ENCODE data around the gene BABAM2. TPM values are rescaled to one million over a fixed set of nuclear protein-coding genes. Genes with fewer than 3 reads are reported as not detected.

The BABAM2 gene
- total and polyA plus RNA-seq, 2 of the 4 experiments (the other 2 are of a cell fraction): 20.9 to 23.1 TPM

GRCh38 chr2:28320009-28320365 lies 429.5 kb downstream of the BABAM2 start:
- Histone ChIP-seq H4K91ac (ENCODE audit: insufficient read depth, low read depth, low read length) (no peak overlapping the region), H3K18ac (ENCODE audit: low read depth, low read length) (no peak overlapping the region; the same call in 1 of the 2 replicates), H3K4me3 (ENCODE audit: insufficient read depth, low read depth, low read length) (no peak overlapping the region), H2BK5ac (ENCODE audit: low read depth, low read length, poor library complexity, severe bottlenecking) (no peak overlapping the region), H3K9me1 (ENCODE audit: insufficient read depth, low read length) (peaks cover 2% of the 10 kb centered on the region), H2BK120ac (ENCODE audit: low read depth, low read length) (no peak overlapping the region), H4K20me1 (ENCODE audit: insufficient read depth, low read length) (no peaks in the 10 kb centered on the region), H2AK9ac (replicated peaks; ENCODE audit: low read depth, low read length, poor library complexity) (no peak overlapping the region), H3K56ac (ENCODE audit: extremely low read depth, insufficient read depth, low read length) (no peak overlapping the region), H2BK15ac (ENCODE audit: low read depth, low read length) (no peak overlapping the region), H3K23ac (ENCODE audit: low read depth, low read length) (no peak overlapping the region), H2AK5ac (ENCODE audit: low read depth, low read length) (peak overlapping the region; percentile 31; the same call in 1 of the 2 replicates), H3K27ac (ENCODE audit: insufficient read depth, low read length) (no peak overlapping the region), H4K5ac (ENCODE audit: low read depth, low read length) (no peak overlapping the region), H3K9ac (ENCODE audit: low read depth, low read length) (no peak overlapping the region), H2BK20ac (ENCODE audit: low read depth, low read length) (no peak overlapping the region), H3K27me3 (ENCODE audit: control insufficient read depth, insufficient read depth, low read length) (no peaks in the 10 kb centered on the region), H2AFZ (replicated peaks; ENCODE audit: low read length, poor library complexity) (no peak overlapping the region), H3K36me3 (ENCODE audit: control insufficient read depth, insufficient read depth, low read length) (no peaks in the 10 kb centered on the region), H3K14ac (replicated peaks; ENCODE audit: low read depth, low read length) (no peak overlapping the region), H3K79me1 (ENCODE audit: low read depth in 1 of 2, low read length in 2 of 2) (no peaks in the 10 kb centered on the region), H3K4me1 (ENCODE audit: control insufficient read depth, insufficient read depth, low read length) (peaks cover 10% of the 10 kb centered on the region), H3K9me3 (ENCODE audit: control insufficient read depth, insufficient read depth, low read length) (no peaks in the 10 kb centered on the region), H4K8ac (ENCODE audit: low read depth in 2 of 2, low read length in 2 of 2) (no peak overlapping the region), H3K4me2 (ENCODE audit: low read depth, low read length) (no peak overlapping the region), H3K4ac (ENCODE audit: low read depth, low read length) (no peak overlapping the region)
- ChIA-PET CTCF (no interaction called here), POLR2A (ENCODE audit: unreplicated experiment) (no interaction called here)
- WGBS, 2 experiments (ENCODE audit: extremely low coverage in 2 of 2, insufficient read length in 1 of 2): 100% methylated on average over 2 of the region's 6 CpGs; no CpG with 5 or more reads in 1 of the 2 experiments
- no peak for ATAC-seq (ENCODE audit: low read depth)
- in situ Hi-C loops (cut with MboI; ENCODE audit: low sequenced_read_pairs): no loop called here
- dilution Hi-C loops (cut with HindIII; ENCODE audit: low sequenced_read_pairs, unreplicated experiment): no loop called here
- intact Hi-C loops (cut with micrococcal nuclease): no loop called here
- no peak for DNase-seq
- no TSS peak for BruUV-seq (replicated peaks)
- no peak for TF ChIP-seq NFE2L2 (IDR thresholded peaks at IDR 0.05; ENCODE audit: low read depth, low read length)
- TF ChIP-seq CHD1 (IDR thresholded peaks at IDR 0.05; ENCODE audit: low read depth, low read length): no peak
- no peak for TF ChIP-seq MAFK (IDR thresholded peaks at IDR 0.05; ENCODE audit: low read depth, low read length)
- no peak for TF ChIP-seq MAZ (IDR thresholded peaks at IDR 0.05; ENCODE audit: borderline replicate concordance, low read depth, low read length)
- TF ChIP-seq CTCF (conservative IDR thresholded peaks at IDR 0.05; ENCODE audit: low read depth, low read length): no peak
- no peak for TF ChIP-seq CEBPB (IDR thresholded peaks at IDR 0.05; ENCODE audit: low read depth, low read length)
